ENCODE results near the gene PPP1R37.
A peak's percentile ranks its signal among the peaks of the same experiment; 100 is the strongest.

The PPP1R37 gene

DNA sequence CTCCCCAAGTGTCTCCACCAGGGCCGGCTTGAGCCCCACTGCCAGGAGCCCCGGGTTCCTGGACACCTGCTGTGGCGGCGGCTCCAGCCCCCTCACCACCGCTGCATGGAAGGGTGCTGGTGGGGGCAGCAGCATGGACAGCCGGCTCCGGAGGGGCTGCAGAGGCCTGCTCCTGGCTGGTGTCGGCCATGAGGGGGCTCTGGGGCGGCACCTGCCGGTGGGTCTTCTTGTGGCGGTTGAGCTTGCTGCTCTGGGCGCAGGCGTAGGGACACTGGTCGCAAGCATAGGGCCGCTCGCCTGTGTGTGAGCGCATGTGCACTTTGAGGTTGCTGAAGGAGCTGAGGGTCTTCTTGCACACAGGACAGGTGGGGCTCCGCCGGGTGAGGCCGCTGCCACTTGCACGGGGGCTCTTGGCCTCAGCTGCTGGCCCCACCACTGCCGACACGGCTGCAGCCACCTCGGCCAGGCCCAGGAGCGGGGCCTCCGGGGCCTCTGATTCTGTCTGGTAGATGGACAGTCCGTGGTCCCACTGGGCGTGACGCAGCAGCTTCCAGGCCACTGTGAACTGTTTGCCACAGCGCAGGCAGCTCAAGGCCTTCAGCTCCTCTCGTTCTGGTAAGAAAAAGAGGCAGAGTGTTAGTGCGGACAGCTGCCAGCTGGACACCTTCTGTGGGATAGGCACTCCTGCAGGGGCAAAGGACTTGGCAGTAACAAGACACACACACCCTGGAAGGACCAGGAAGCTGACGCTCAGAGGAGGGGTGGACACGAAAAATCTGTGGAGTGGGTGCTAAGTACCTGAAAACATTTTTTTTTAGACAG is 20.8 kb upstream of the PPP1R37 start:
- no peak for DNase-seq

DNA sequence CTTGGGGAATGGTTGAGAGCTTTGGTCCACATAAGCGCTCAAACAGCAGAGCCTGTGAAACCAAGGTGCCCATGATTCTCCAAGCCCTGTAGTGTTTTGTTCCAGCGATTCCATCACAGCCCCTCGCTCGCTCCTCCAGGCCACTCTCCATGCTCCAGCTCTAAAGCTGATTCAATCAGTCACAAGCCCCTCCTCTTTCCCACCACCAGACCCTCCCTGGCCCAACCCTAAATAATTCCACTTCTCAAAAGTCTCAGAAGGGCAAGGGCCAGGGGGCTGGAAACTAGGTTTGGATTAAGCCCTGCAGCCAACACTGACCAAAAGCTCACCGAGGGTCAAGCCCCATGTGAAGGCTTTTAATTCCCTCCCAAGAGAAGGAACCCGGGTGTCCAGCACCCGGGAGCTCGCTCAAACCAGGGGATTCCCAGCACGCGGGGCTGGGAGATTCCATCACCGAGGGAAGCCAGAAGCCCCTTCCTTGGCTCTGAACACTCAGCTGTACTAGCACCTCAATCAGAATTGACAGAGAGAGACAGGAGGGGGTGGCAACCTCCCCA is 18.2 kb upstream of the PPP1R37 start:
- DNase-seq, result no peak

DNA sequence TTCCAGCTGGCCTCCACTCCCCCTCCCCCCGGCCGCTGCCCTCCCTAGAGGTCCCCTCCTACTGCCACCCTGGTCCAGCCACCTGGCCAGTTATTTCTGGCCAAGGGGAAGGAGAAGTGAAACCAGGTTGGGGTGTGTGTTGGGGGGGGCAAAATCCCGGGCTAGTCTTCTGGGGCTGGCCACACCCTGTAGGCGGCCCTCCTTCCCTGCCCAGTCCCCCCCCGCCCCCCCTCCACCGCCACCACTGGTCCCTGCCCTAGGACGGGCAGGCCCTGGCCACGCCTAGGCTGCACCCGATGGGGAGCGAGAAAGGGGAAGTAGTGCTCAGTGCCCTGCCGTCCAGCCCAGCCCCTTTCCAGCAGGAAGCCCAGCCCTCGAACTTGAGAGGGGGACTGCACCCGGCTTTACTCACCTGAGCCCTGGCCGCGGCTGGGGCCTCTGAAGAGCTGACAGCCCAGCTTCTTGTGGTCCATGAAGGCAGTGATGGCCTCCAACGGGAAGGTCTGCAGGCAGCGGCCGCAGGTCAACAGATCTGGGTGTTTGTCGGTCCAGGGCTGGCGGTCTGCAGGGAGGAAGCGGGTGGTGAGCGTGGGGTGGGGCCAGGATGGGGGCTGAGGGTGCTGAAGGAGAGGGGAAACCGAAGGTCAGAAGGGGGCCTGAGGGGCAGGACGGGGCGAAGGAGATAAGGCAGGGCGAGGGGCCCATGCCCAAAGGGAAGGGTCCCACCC is 17.5 kb upstream of the PPP1R37 start:
- no peak for DNase-seq

GRCh38 chr19:45076029-45076850 is 16.7 kb upstream of the PPP1R37 start, which contains the start of gene ZNF296:
Gene ZNF296, minus strand, starts transcription at chr19:45076478. Its CDS starts 105 bp downstream, at chr19:45076373.
- peak; percentile 37 for DNase-seq

- no peak for DNase-seq
Observed at GRCh38 chr19:45076851-45077730, 15.9 kb upstream of the PPP1R37 start.

- DNase-seq, result no peak
Observed at GRCh38 chr19:45078390-45079062, 14.5 kb upstream of the PPP1R37 start.

GRCh38 chr19:45079063-45079910 is 13.7 kb upstream of the PPP1R37 start, which contains the start of gene GEMIN7:
Gene GEMIN7, plus strand, starts transcription at chr19:45079260. Its CDS starts 10,855 bp downstream, at chr19:45090115.
- peak; percentile 76 for DNase-seq

DNA sequence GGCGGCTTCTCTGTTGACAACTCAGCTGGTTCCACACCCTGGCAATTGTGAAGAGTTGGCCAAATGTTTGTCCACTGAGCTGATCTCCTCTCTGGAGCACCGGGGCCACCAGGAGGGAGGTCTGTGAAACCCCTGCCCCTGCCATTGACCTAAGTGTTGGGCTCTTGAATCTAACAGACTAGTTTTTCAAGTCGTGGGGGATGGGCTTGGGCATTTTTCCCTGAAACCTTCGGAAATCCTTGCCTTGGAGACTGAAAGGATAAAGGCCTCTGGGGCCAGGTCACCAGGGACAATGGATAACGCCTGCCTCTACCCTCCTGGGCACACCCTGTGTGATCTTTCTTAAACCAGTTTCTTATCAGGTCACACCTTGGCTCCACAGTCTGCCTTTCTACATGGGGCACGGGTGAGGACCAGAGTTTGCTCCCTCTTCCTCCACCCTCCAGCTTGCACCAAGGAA is 13.0 kb upstream of the PPP1R37 start:
- DNase-seq, result no peak

GRCh38 chr19:45082170-45082569 is 10.8 kb upstream of the PPP1R37 start:
- DNase-seq, result no peak

DNA sequence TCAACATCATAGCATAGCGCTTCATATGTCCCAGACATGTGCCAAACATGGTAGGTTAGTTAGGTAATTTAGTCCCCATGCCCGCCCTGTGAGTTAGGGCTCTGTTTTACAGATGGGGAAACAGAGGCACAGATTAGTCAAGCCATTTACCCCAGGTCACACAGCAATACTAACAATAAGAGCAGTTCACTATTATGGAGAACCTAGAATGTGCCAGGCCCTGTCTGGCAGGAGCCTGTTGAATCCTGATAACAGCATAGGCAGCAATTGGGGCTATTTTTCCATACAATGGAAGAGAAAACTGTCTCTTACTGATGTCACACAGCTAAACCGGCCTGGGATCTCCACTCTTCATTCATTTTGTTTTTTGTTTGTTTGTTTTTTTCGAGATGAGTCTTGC is 6.5 kb upstream of the PPP1R37 start:
- DNase-seq, result no peak

- DNase-seq, result no peak
Observed at GRCh38 chr19:45087531-45087930, 5.4 kb upstream of the PPP1R37 start.

DNA sequence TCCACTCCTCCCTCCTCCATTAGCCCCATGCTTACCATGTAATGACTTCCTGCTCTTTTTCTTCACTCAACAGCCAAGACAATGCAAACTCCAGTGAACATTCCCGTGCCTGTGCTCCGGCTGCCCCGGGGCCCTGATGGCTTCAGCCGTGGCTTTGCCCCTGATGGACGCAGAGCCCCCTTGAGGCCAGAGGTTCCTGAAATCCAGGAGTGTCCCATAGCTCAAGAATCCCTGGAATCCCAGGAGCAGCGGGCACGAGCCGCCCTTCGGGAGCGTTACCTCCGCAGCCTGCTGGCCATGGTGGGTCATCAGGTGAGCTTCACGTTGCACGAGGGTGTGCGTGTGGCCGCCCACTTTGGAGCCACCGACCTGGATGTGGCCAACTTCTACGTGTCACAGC is 2.9 kb upstream of the PPP1R37 start:
- no peak for DNase-seq

- no peak for DNase-seq
Observed at GRCh38 chr19:45090606-45091005, 2.4 kb upstream of the PPP1R37 start.

DNA sequence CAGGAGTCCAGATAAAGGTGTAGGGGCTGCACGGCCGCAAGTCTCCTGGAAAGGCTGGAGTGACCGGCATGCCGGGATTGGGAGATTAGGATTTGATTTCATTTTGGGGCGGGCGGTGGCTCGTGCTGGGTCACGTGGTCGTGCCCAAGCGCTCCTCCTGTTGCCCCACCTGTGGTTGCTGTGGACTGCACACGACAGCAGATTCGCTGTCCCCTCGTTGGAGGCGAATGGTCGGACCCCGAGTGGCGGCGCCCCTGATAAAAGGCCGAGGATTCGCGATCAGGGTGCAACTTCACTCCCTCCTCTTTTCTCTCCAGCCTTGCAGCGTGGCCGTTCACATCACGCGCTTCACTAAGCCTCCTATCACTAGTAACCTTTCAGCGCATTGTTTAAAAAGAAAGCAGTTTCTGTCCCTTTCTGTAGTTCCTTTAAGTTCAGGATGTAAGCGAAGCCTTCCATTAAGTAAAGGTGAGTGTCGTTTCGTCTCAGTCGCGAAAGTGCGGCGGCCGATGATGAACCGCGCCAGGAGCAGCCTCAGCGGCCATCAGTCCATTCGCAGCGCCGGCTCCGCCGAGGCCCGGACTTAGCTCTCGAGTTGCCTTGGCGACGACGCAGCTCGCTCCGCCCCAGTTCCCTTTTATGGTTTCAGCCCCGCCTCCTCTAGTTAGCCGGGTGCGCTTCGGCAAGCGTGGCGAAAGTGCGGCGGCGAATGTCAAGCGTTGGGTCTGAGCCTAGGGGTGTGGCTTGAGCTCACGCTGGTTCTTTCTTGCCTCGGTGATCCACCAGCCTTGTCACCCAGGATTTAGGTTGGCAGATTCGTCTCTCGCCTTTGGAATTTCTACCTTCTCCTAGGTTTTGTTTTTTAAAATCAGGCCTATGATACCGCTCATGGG is 1.7 kb upstream of the PPP1R37 start:
- peak; percentile 99 for DNase-seq

GRCh38 chr19:45094137-45094536 is 1.2 kb downstream of the PPP1R37 start:
- no peak for DNase-seq

GRCh38 chr19:45094707-45095106 is 1.7 kb downstream of the PPP1R37 start:
- no peak for DNase-seq

DNA sequence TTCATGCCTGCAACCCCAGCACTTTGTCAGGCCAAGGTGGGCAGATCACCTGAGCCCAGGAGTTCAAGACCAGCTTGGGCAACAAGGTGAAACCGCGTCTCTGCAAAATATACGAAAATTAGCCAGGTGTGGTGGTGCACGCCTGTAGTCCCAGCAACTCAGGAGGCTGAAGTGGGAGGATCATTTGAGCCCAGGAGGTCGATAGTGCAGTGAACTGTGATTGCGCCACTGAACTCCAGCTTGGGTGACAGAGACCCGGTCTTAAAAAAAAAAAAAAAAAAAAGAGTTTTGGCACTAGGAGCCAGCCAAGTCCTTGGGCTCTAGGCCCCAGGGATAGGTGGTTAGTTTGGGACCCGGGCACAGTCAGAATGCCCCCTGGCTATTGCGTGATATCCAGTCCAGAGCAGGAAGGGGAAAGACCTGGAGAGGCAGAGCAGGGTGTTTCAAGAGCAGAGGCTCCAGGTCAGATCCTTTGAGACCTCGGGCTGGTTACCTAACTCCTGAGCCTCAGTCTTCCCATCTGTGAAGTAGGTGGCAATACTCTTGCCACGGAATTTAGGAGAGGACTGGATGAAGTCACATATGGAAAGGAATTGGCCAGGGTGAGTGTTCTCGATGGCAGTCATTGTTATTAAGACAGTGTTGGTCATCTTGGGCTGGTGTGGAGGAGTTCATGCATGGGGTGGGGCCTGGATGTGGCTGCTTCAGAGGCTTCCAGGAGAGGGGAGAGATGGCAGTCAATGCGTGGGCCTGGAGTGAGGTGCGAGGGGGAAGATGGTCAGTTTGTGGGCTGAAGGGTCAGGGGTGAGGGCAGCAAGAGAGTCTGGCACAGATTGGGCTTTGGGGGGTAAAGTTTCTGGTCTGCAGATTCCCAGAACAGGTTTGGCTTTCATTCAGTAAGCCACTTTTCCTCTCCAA is 2.8 kb downstream of the PPP1R37 start:
- DNase-seq, result no peak

DNA sequence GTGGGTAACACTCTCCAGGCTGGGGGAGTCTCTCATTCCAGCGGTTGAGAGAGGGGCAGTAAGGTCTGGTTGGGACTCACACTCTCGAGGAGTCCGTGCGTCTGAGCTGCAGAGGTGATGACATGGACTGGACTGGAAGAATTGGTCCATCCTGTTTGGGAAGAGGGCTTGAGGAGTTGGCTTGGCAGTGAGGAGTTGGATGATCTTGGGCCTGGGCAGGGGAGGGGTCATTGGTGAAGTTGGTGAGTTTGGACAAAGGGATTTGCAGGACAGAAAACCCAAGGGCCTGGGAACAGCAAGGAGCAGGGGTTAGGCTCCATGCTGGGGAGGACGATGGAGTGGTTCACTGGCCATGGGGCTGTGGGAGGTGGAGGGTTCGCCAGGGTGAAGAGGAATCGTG is 3.7 kb downstream of the PPP1R37 start:
- no peak for DNase-seq
